ENCODE results near the gene EDEM3.
"Not testable (repeated sequence)": the region's sequence is repeated elsewhere in the genome, so short reads cannot be mapped to it uniquely, and the experiment has no call there.

The EDEM3 gene, protein sequence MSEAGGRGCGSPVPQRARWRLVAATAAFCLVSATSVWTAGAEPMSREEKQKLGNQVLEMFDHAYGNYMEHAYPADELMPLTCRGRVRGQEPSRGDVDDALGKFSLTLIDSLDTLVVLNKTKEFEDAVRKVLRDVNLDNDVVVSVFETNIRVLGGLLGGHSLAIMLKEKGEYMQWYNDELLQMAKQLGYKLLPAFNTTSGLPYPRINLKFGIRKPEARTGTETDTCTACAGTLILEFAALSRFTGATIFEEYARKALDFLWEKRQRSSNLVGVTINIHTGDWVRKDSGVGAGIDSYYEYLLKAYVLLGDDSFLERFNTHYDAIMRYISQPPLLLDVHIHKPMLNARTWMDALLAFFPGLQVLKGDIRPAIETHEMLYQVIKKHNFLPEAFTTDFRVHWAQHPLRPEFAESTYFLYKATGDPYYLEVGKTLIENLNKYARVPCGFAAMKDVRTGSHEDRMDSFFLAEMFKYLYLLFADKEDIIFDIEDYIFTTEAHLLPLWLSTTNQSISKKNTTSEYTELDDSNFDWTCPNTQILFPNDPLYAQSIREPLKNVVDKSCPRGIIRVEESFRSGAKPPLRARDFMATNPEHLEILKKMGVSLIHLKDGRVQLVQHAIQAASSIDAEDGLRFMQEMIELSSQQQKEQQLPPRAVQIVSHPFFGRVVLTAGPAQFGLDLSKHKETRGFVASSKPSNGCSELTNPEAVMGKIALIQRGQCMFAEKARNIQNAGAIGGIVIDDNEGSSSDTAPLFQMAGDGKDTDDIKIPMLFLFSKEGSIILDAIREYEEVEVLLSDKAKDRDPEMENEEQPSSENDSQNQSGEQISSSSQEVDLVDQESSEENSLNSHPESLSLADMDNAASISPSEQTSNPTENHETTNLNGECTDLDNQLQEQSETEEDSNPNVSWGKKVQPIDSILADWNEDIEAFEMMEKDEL

DNA sequence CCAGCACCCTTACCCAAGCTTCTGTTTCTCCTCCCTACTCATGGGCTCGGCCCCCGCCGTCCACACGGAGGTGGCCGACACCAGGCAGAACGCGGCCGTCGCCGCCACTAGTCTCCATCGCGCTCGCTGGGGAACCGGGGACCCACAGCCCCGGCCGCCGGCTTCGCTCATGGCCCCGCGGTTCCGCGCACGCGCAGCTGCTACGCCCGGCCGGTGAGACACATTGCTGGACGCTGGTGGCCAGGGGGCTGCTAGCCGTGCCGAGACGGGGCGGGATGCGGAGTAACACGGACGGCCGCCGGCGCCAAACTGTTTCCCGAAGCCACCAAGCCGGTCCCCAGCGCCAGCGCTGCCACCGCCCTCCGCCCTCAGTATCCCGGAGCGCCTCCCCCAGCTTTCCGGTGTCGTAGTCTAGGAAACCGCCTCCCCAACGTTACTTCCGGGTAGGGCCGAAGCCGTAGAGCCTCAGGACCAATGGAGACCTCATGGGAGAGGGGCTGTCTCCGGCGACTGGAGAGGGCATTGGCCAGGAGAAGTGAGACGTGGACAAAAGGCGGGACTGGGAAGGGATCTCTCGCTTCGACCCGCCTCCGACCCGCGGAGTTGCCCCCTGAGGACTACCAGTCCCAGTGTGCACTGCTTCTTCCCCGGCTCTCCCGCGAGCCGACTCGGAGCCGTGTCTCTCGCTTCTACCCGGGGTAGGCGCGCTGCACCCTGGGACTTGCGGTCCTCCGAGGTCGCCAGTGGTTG is at the start of gene EDEM3:
Gene EDEM3, minus strand, starts transcription at position 383 of the 750 bp plus-strand sequence. Its CDS starts 212 bp downstream, at position 171.
- peak; percentile 100 for DNase-seq (ENCODE audit: low spot score)

DNA sequence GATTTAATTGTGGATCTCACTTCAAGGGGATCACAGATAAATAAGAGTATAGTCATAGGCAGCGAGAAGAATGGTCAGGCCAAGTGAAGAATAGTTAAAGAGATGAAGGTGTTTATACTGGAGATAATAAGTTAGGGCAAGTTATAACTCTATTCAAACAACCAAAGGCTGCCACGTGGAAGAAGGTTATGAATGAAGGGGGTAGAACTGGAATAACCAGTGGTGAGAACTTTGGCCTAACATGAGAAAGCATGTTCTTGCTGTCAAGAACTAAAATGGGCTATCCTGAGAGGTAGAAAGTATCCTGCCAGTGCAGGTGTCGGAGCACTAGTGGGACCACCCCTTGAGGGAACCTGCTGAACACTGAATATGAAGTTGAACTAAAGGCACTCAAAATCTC is 49.6 kb upstream of the EDEM3 start:
- DNase-seq (ENCODE audit: low spot score), result no peak

DNA sequence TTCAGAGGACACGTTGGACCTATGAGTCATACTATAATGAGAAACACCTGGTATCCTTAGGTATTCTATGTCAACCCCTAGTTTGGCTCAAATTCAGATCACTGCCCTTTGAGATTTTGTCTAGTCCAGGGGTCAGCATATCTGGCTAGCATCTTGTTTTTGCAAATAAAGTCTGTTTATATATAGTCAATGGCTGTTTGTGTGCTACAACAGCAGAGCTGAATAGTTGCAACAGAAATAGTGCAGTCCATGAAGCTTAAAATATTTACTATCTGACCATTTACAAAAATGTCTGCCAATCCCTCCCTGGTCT is 48.5 kb upstream of the EDEM3 start:
- no peak for DNase-seq (ENCODE audit: low spot score)

DNA sequence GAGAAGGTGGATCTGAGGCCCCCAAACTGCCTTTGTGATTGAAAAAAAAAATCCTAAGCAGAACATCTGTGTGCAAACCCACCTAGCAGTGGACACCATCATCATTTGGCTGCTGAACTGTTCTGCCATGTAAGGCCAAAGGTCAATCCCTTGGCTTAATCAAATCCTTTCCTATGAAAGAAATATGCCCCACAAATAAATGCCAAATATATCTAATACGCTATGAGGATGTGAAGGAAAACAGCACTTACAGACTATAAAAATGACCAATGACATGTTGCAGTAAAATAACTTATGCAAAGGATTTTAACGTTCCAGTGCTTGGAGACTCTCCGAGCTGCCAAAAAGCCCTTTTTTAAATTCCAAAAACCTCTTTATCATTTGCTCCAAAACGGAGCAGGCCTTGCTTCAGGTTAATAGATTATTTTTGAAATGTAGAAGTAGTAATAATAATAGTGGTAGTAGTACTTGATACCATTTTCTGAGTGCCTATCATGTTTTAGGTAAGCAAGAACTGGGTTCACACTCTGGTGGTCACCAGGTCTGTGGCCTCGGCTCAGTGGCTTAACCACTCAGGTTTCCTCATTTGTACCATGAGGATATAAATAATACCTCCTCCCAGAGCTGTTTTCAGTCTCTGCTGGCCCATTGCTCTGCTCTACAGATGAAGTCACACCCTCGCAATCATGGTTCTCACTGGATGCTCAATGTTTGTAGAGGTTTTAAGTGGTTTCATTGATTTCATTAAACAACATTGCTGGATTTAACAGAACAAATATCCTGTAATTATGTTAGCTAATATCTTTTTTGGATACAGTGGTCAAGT is 47.9 kb upstream of the EDEM3 start:
- no peak for DNase-seq (ENCODE audit: low spot score)

DNA sequence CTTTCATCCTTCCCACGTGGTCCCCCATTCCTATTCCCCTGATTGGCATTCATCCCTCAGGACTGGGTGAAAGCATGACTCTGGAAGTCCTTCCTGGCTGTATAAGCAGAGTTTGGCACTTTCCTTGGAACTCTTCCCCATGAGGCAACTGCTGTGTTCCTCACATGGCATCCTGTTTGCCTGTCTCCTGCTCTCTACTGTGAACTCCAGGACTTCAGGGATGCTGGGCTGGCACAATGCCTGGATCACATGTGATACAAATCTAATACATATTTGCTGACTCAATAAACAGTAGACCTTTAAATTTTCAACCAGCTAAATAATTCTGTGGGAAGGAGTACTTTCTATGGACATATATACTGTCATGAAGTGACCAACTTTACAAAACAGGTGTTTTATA is 46.8 kb upstream of the EDEM3 start:
- DNase-seq (ENCODE audit: low spot score), result no peak

DNA sequence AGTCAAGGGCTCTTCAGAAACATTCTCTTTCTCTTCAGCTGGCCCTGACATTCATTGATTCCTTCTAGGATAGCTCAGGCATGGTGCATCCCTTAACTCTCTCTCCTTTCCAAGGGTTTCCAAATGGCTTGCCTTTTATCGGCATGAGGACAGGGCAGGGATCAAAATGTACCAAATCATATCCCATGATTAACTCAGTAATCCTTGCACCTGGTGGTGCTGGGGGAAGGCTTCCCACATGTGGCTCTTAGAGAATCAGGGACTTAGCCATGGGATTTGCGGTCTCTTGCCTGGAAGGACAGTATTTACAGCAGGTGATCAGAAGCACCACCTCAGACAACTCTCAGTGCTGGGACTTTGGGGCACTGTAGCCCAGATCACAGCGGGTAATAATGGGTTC is 46.2 kb upstream of the EDEM3 start:
- no peak for DNase-seq (ENCODE audit: low spot score)

DNA sequence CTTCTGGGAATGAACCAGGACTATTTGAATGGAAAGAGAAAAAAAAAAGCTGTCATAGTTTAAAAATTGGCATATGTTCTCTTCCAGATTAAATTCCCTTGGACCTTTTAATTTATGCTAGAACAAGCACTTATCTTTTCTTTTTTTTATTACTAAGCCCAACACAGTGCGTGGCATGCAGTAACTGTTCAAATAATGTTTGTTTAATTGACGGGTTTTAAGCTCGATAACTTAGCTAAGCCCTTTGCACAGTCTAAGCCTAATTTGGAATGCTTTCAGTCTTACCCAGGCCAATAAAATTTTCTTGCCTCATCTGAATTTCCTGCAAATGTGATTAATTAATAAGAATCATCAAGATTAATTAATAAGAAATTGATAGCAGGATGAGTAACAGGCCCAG is 39.3 kb upstream of the EDEM3 start:
- DNase-seq (ENCODE audit: low spot score), result no peak

DNA sequence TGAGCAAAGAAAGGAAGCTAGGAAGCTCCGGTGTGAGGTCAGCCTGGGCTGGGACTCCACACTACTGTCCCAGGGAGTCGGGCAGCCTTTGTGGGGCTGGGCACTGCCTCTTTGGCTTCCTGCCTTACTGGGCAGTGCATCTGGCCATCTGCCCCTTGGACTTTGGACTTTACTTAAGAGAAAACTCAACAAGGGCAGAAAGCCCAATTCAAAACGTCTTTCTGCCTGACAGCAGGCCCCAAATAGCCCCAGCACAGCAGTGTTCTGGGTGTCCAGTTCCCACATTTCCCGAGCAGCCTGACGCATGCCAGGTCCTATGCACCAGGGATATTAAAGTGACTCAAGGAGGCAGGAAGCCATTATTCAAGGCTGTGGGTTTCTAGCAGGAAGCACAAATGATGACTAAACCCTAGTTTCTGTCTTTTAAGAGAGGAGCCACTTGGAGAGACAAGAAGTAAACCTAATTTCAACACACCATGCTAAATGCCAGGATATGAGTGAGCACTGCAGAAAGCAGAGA is 37.9 kb upstream of the EDEM3 start:
- peak; percentile 99 for DNase-seq (ENCODE audit: low spot score)

DNA sequence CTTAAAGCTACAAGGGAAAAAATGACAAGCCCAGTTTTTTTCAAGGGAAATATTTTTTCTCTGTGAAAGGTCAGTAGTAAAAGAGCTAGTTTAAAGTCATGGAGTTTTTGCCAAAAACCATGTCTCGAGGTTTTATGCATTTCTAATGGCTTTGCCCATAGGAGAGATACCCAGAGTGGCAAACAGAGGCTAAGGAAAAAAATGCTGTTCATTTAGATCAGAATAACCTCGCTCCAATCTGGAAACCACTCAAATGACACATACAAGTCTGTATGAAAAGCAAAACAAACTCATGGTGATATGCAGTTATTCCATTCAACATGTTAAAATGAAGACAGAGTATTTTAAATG is 36.9 kb upstream of the EDEM3 start:
- no peak for DNase-seq (ENCODE audit: low spot score)

DNA sequence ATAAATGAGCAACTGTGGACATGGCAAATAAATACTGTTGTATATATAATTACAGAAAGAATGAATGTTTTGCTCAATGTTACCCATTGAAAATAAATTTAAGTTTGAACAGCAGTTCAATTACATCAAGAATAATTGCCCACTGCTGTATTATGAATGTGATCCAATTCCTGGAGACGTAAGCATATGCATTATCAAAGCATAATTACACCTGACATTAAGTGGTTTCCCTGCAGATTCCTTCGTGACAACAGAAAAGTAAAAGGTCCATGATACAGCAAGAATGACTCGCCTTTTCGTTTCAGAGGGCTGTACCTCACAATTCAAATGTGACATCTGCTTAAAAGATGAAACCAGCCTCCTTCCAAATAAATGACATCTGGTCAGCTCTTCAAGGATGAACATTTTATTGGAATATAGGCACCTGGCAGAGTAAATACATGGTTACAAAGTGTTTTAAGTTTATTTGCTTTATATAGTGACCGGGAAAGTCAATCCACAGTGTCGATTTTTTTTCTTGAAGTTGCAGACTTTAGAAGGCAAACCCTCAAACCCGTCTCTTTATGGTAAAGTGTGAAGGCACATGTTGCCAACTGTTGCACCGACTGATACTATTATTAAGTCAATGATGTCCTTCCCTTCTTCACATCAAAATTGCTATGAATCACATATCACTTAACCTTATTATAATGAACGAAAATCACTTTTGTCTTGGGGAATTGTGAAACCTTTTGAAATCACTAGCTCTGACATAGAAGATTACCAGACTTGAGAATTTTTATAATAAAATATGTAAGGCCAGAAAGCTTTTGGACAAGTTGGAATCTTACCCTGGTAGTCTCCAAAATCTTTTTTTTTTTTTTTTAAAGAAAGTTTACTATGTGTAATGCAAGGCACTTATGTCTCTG is 36.2 kb upstream of the EDEM3 start:
- DNase-seq (ENCODE audit: low spot score), result no peak

DNA sequence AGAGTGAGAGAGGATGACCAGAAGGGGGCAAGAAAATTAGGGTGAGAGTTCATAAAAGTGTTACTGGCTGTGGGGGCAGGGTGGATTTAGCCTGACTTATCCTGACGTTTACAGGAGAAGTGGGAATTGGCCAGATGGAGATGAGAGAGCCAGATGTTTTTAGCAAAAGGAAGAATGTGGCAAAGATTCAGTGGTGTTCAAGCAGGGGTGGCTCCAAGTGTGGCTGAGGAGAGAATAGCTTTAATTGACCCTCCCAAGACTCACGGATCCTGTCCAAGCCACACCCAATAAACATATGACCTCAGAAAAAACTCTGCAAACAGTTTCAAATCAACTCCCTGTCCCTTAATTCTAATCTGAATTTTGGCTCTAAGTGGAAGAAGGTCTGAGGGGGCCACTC is 35.2 kb upstream of the EDEM3 start:
- DNase-seq (ENCODE audit: low spot score), result no peak

DNA sequence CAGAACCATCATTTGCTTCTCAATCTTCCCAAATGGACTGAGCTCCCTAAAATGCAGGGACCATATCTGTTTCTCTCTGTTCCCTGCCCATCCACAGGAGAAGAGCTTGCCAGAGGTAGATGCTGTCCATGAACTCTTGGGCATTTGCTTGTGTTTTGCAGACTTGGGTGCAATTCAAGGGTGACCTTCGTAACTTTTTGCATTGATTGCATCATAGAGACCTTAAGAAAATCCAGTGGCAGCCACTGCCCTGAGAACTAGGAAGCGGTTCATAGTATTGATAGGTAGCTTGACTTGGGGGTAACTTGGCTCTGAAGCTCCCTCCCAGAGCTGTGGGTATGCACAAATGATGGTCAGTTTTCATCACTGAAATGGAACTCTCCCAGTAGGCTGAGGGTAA is 34.3 kb upstream of the EDEM3 start:
- no peak for DNase-seq (ENCODE audit: low spot score)

DNA sequence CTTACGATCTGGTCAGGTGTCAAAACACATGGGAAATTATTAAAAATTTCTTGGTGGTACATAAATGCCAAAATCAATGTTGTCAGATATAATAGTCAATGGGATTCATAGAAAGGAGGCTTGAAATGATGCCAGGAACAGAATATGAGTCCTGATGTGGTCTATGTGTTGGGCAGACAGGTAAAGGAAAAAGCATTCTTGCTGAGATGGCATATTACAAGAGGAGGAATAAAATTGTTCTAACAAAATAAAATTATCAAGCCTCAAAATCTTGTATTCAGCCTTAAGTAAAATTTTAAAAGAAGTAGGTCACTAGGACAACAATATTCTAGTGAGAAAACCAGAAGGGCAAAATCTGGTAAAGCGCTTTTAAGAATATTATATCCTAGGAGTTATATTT is 30.9 kb upstream of the EDEM3 start:
- DNase-seq (ENCODE audit: low spot score), result no peak

DNA sequence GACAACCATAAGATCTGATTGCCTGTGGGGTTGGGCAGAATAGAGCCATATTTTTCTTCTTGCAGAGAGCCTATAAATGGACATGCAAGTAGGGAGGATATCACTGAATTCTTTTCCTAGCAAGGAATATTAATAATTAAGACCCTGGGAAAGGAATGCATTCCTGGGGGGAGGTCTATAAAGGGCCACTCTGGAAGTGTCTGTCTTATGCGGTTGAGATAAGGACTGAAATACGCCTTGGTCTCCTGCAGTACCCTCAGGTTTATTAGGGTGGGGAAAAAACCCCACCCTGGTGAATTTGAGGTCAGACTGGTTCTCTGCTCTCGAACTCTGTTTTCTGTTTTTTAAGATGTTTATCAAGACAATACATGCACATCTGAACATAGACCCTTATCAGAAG is 29.1 kb upstream of the EDEM3 start:
- DNase-seq (ENCODE audit: low spot score), result not testable (repeated sequence)

DNA sequence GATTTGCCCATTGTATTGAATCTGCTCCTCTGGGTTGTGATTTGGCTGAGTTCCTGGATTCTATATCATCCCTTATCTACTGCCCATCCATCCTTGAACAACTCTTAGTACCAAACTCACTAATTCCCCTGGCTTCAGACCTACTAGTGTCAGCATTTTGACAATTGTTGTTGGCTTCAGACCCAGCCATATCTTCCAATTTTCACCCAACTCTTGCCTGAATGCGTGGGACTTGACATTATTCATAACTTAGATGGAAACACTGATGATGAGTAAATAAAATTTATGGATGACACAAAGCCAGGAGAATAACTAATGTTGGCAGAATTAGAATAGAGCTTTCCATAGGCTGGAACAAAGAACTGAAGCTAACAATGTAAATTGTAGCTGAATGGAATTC is 27.3 kb upstream of the EDEM3 start:
- DNase-seq (ENCODE audit: low spot score), result no peak

DNA sequence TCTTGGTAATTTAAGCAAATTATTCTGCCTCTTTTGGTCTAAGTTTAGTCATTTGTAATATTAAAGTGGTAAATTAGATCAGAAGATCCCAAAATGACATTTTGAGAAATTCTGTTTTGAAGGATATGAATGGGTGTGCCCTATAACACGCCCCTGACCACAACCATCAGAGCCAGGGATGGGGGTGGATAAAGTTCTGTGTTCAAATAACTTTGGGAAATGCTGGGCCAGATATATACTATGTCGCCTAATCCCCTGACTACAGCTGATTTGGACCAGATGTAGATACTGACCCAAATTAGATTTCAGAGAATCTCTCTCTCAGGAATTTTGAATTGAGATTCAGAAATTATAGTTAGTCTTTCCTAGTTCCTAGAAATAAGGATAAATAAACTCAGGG is 21.2 kb upstream of the EDEM3 start:
- DNase-seq (ENCODE audit: low spot score), result no peak

DNA sequence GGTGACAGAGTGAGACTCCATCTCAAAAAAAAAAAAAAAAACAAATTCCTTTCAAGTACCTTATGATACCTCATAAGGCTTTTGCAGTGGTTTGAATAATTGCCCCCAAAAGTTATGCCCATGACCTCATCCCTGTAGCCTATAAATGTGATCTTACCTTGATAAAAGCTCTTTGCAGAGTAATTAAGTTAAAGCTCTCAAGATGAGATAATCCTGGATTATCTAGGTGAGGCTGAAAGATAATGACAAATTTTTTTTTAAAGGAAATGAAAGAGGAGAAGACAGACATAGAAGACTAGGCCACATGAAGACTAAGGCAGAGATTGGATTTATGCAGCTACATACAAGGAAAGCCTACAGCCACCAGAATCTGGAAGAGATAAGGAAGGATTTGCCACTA is 20.7 kb upstream of the EDEM3 start:
- DNase-seq (ENCODE audit: low spot score), result no peak

DNA sequence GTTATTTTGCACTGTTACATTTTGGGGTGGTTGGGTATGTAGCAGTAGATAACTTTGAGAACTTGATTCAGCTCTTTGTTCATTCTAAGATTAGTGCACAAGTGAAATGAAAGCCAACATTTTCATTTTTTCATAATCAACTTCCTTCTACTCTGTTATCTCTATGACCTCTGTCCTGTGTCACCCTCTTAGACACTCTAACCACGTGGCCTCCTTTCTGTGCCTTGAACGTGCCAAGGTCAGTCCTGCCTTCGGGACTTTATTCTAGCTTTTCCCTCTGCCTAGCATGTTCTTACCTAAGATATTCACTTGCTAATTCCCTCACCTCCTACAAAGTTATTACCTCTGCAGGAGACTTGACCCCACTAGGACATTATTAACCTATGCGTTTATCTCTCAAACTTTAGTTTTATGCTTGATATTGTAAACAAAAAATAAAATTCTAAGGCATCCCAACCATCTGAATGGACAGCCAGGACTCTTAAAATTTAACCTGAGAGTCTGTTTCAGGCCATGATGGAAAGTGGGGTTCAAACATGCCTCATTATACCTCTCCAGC is 19.2 kb upstream of the EDEM3 start:
- DNase-seq (ENCODE audit: low spot score), result no peak

DNA sequence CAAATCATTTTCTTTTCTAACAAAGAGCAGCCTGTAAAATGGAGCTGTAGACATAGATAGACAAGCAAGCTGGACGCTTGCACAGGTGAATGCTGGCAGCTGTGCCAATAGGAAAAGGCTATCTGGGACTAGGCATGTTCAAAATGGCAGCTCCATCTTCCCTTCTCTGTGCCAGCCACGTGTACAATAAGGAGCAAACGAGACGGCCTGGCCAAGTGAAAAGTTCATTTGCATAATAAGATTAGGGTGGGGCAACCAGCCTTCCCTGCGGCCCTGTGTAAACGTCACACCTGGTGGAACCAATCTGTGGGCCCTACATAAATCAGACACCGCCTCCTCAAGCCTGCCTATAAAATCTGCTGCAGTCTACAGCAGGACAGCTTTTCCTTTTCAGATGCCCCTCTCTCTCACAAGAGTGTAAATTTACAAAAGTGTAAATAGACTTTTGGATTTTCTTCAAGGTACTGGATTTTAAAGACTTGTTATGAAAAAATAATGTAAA is 16.6 kb upstream of the EDEM3 start:
- DNase-seq (ENCODE audit: low spot score), result no peak

All from kidney capillary endothelial cell (primary cell).